ENCODE measurements around the gene SACM1L.

The SACM1L gene

DNA sequence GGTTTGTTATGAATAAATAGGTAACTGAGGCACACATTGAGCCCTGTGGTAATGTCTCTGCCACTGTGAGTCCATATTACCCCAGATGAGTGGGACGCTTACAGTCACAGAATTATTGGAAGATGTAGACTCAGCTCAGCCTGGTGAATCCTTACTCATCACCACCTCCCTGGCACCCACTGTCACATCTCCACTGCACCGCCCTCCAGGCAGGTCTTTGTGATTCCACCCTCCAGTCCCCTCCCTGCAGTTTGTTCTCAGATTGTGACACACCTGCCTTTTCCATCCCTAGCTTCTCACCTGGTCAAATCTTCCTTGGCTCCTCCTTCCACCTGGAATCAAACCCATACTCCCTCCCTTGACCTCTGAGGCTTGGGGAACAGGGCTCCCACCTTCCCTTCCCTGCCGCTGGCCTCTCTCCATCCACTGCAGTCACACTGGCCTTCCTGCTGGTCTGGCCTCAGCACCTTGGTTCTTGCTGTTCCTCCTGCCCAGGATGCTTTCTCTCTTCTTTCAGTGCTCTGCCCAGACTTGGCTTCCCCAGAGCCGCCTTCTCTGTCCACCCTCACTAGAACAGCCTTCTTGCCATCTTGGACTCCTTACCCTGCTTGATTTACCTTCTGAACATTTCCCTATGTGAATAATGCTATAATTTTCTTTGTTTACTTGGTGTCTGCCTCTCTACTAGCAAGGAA, 97.8 kb downstream of the SACM1L start:
- TF ChIP-seq, protein P1, sequence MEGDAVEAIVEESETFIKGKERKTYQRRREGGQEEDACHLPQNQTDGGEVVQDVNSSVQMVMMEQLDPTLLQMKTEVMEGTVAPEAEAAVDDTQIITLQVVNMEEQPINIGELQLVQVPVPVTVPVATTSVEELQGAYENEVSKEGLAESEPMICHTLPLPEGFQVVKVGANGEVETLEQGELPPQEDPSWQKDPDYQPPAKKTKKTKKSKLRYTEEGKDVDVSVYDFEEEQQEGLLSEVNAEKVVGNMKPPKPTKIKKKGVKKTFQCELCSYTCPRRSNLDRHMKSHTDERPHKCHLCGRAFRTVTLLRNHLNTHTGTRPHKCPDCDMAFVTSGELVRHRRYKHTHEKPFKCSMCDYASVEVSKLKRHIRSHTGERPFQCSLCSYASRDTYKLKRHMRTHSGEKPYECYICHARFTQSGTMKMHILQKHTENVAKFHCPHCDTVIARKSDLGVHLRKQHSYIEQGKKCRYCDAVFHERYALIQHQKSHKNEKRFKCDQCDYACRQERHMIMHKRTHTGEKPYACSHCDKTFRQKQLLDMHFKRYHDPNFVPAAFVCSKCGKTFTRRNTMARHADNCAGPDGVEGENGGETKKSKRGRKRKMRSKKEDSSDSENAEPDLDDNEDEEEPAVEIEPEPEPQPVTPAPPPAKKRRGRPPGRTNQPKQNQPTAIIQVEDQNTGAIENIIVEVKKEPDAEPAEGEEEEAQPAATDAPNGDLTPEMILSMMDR (IDR thresholded peaks at IDR 0.05; ENCODE audit: low read depth, low read length, poor library complexity, severe bottlenecking): no peak
- no peak for TF ChIP-seq EZH2phosphoT487 (IDR thresholded peaks at IDR 0.05; ENCODE audit: borderline replicate concordance, low read length)
- Histone ChIP-seq H4K20me1 (ENCODE audit: control insufficient read depth, insufficient read depth, low read depth, low read length) (no peaks in the 10 kb centered on the region), H3K4me3 (ENCODE audit: low read length) (no peak overlapping the region), H3K36me3 (ENCODE audit: control insufficient read depth, low read length) (no peaks in the 10 kb centered on the region), H3K9me2 (replicated peaks; ENCODE audit: control insufficient read depth, low read length) (no peaks in the 10 kb centered on the region), H3K9me3 (ENCODE audit: control insufficient read depth, insufficient read depth, low read length) (peaks cover 5% of the 10 kb centered on the region; the same call in 1 of the 2 replicates), H3K4me1 (ENCODE audit: control insufficient read depth, low read length) (peaks cover 7% of the 10 kb centered on the region), H3K4me2 (ENCODE audit: low read length) (no peak overlapping the region), H3K27me3 (ENCODE audit: control insufficient read depth, low read length) (no peaks in the 10 kb centered on the region), H3K27ac (ENCODE audit: low read depth, low read length) (no peak overlapping the region), H3F3A (ENCODE audit: control insufficient read depth, insufficient read depth) (no peaks in the 10 kb centered on the region), H3K79me2 (ENCODE audit: control insufficient read depth, low read length) (no peaks in the 10 kb centered on the region)

DNA sequence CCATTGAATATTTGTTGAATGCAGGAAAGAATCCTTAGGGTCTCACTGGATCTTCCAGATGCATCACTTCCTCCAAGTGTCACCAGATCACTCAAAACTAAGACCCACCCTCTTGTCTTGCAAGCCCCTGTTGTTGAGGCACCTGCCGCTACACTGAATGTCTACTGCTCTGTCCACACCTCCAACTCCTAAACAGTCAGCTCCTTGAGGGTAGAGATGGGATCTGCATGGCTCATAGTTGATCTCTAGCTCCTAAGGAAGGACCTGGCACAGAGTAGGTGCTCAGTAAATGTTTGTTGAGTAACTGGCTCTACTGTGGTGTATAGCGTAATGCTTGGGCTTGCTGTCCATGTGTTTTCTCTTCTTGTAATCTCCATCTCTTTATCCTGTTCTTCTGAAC, 98.4 kb downstream of the SACM1L start:
- H3K4me3 ChIP-seq (ENCODE audit: low read length): no peak overlapping the region
- peaks cover 7% of the 10 kb centered on the region for H3K4me1 ChIP-seq (ENCODE audit: control insufficient read depth, low read length)
- TF ChIP-seq, protein P1 (IDR thresholded peaks at IDR 0.05; ENCODE audit: low read depth, low read length, poor library complexity, severe bottlenecking): no peak
- TF ChIP-seq EZH2phosphoT487 (IDR thresholded peaks at IDR 0.05; ENCODE audit: borderline replicate concordance, low read length): no peak
- no peaks in the 10 kb centered on the region for H3K9me2 ChIP-seq (replicated peaks; ENCODE audit: control insufficient read depth, low read length)
- no peaks in the 10 kb centered on the region for H3K36me3 ChIP-seq (ENCODE audit: control insufficient read depth, low read length)
- no peak overlapping the region for H3K4me2 ChIP-seq (ENCODE audit: low read length)
- H3K27ac ChIP-seq (ENCODE audit: low read depth, low read length): no peak overlapping the region
- no peaks in the 10 kb centered on the region for H4K20me1 ChIP-seq (ENCODE audit: control insufficient read depth, insufficient read depth, low read depth, low read length)
- no peaks in the 10 kb centered on the region for H3F3A ChIP-seq (ENCODE audit: control insufficient read depth, insufficient read depth)
- H3K9me3 ChIP-seq (ENCODE audit: control insufficient read depth, insufficient read depth, low read length): peaks cover 5% of the 10 kb centered on the region; the same call in 1 of the 2 replicates
- no peaks in the 10 kb centered on the region for H3K27me3 ChIP-seq (ENCODE audit: control insufficient read depth, low read length)
- no peaks in the 10 kb centered on the region for H3K79me2 ChIP-seq (ENCODE audit: control insufficient read depth, low read length)

GRCh38 chr3:45789235-45789812, 100.1 kb downstream of the SACM1L start:
- H3K27me3 ChIP-seq (ENCODE audit: control insufficient read depth, low read length): no peaks in the 10 kb centered on the region
- no peak overlapping the region for H3K27ac ChIP-seq (ENCODE audit: low read depth, low read length)
- no peaks in the 10 kb centered on the region for H3F3A ChIP-seq (ENCODE audit: control insufficient read depth, insufficient read depth)
- H3K79me2 ChIP-seq (ENCODE audit: control insufficient read depth, low read length): no peaks in the 10 kb centered on the region
- H3K9me2 ChIP-seq (replicated peaks; ENCODE audit: control insufficient read depth, low read length): no peaks in the 10 kb centered on the region
- peaks cover 5% of the 10 kb centered on the region; the same call in 1 of the 2 replicates for H3K9me3 ChIP-seq (ENCODE audit: control insufficient read depth, insufficient read depth, low read length)
- no peaks in the 10 kb centered on the region for H3K36me3 ChIP-seq (ENCODE audit: control insufficient read depth, low read length)
- no peaks in the 10 kb centered on the region for H4K20me1 ChIP-seq (ENCODE audit: control insufficient read depth, insufficient read depth, low read depth, low read length)
- no peak for TF ChIP-seq EZH2phosphoT487 (IDR thresholded peaks at IDR 0.05; ENCODE audit: borderline replicate concordance, low read length)
- TF ChIP-seq, protein P1 (IDR thresholded peaks at IDR 0.05; ENCODE audit: low read depth, low read length, poor library complexity, severe bottlenecking): no peak
- H3K4me1 ChIP-seq (ENCODE audit: control insufficient read depth, low read length): peaks cover 7% of the 10 kb centered on the region
- no peak overlapping the region for H3K4me3 ChIP-seq (ENCODE audit: low read length)
- no peak overlapping the region for H3K4me2 ChIP-seq (ENCODE audit: low read length)

All from DOHH2 (cell line).